ENCODE results near the gene PARD6A.
"Not testable (repeated sequence)": the region's sequence is repeated elsewhere in the genome, so short reads cannot be mapped to it uniquely, and the experiment has no call there.

Gene PARD6A

DNA sequence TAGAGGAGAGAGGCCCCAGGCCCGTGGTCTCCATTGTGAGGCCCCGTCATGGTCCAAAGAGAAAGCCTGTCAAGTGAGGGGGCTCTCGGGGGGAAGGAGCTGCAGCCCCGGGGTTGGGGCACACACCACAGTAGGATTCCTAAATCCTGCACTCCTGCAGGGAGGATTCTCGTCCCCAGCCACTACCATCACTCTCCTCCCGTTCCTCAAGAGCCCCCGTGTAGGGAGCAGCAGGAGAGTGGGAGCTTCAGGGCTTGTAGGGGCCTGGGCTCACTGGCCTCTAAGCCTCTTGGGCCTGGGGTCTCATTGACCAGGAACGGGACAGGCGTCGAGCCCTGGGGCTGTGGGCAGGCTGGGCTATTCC, 6.7 kb downstream of the PARD6A start:
- no peak for DNase-seq (ENCODE audit: low read depth)

DNA sequence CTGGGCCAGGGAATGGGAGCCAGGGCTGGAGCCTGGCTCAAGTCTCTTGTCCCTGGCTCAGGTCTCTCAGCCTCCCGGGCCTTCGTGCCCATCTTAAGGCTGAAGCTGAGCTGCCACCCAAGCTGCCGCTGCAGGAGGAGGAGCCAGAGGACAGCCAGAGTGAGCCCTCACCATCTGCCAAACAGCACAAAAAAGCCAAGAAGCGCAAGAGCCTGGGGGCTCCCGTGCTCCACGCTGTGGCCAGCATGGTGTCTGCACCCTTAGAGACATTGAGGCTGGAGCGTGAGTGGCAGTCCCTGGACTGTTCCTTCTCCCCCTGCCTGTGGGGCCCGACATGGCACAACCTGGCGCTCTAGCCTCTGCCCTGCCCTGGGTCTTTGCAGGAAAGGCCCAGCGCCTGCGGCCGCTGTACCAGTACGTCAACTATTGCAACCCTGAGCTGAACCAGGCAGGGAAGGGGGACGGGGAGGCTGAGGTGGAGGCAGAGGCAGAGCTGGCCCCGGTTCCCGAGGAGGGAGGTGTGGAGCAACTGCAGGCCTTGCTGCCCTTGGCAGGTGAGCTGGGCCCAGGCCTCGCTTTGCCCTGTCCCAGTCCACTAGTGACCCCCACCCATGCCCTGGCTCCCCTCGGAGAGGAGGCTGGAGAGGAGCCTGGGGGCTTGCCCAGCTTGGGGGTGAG, 7.2 kb downstream of the PARD6A start:
- peak; percentile 51 for DNase-seq (ENCODE audit: low read depth)

DNA sequence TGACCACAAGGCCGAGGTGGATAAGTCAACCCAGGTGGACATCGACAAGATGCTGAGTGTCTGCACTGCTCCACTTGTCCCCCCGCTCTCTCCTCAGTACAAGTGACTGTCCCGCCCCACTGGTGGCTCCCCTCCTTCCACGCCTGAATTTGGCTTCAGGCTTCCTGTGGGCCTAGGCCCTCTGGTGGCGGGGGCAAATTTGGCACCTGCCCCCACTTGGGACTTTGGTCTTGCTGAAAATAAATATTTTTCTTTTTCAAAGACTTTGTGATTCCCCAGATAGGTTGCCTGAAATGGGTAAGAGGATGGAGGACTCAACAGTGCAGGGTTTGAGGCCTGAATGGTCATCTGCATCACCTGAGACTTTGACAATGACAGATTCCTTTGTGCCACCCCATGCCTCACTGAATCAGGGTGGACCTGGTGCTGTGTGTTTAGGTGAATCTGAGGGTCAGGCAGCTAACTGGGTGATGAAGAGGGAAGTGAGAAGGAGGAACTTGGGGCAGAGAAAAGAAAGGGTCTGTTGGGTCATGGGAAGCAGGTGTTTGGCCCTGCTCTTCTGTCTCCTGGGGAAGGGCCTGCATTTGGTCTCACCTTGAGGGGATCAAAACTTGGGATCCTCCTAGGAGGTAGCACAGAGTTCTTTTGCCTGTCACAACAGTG, 7.9 kb downstream of the PARD6A start:
- no peak for DNase-seq (ENCODE audit: low read depth)

DNA sequence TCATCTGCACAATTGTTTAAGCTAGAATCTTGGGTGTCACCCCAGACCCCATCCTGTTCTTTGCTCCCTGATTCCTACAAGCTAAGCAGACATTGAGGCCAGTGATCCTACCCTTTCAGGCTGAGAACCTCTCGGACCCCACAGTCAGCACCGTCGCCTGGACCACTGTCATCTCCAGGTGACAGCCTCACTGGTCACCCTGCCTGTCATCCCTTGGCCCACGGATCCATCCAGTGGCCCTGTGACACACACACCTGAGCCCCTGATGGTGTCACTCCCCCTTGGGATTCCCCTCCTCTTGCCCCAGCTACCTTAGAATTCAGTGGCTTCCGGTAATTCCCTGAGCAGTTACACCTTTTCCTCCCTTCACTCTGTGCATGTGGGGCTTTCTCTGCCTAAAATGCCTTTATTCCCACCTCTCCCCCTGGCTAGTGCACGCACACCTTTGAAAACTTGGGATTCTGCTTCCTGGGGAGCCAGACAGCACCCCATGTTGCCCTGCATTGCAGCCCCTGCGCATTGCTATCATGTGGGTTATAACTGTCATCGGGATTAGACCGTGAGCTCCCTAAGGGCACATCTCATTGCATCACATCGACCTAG, 8.8 kb downstream of the PARD6A start:
- DNase-seq (ENCODE audit: low read depth) = no peak

DNA sequence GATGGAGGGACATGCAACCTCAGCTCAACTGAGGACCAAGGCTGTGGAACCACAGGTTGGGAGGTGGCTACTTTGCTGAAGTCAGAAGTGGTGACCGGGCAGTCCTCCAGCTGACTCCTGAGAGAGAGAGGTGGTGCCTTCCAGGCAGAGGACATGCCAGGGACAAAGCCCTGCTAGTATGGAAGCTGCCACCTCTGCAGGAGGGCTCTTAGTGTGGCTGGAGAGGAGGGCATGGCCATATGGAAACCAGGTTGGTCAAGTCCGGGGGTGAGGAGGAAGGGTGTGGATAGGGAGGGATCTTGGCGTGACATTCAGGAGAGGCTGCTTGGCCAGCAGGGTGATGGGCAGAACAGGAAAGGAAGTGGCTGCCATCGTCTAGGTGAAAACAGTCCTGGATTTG, 11.5 kb downstream of the PARD6A start:
- DNase-seq (ENCODE audit: low read depth) = no peak

DNA sequence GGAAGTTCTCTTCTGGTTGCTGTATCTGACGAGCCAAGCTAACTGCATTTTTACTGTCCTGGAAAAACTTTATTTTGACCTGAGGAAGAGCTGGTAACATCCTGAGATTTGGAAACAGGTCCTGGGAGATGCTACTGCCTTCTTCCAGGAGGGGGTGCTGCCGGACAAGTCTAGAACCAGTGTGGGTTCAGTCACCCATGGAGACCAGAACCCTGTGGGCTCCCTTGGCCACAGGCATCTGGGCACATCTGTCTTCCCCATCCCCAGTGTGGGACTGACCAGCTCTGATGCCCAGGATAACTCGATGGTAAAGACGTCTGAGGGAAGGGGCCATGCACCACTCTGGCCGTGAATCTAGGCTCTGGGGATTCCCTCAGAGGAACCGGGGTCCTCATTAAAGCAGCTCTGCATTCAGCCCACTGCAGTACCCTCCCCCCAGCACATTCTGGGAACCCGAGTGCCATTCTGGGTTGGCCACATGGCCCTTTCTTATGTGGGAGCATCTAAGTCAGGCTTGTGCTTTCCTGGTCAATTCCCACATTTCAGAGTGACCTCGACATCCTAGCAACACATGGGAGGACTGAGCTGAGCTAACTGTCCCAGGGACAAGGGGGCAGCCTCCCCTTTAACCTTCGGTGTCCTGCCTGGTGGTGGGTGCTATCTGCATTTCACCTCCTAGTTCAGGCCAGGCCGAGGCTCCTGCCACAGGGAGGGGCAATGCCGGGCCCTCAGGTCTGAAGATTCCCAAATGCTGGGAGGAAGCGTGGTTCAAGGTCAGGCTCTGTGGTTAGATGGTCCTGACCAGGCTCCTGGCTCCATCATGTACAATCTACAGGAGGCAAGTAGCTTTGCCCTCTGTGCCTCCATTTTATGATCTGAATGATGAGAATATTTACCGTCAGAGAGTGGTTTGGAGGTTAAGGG, 12.2 kb downstream of the PARD6A start:
- no peak for DNase-seq (ENCODE audit: low read depth)

DNA sequence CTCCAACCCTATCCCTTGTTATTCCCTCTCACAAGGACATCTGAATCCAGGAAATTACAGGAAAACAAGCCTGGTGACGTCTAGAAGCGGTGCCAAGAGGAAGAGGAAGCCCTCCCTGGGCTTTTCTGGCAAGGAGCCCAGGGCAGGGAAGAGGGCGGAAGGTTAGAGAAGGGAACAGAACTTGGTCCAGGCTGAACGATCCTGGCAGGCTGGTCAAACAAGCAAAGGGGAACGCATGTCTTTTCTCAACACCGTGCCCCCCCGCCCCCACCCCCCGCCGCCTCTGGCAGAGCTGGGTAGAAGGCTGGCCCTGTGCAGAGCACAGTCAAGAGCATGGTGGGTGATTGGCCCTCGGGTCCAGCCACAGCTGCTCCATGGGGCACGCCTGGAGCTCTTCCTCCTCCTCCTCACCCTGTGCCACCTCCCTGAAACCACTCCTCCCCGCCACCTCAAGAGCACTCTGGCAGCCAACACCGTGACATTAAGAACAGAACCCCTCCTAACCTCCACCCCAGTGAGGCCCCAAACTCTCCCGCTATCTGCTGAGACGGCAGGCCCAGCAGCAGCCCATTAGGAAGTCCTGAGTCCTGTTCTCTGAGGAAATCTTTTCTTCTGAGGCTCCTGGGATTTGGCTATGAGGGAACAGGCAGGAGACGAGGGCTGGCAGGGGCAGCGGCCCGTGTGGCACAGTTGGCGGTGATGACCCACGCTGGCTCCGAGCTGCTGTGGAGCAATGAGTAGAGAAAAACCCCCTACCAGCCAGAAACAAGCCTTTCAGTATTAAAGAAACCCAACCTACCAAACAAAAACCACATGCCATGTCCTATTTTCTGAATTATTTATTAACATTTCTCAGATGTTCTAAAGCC, 13.2 kb downstream of the PARD6A start:
- DNase-seq (ENCODE audit: low read depth) = no peak

DNA sequence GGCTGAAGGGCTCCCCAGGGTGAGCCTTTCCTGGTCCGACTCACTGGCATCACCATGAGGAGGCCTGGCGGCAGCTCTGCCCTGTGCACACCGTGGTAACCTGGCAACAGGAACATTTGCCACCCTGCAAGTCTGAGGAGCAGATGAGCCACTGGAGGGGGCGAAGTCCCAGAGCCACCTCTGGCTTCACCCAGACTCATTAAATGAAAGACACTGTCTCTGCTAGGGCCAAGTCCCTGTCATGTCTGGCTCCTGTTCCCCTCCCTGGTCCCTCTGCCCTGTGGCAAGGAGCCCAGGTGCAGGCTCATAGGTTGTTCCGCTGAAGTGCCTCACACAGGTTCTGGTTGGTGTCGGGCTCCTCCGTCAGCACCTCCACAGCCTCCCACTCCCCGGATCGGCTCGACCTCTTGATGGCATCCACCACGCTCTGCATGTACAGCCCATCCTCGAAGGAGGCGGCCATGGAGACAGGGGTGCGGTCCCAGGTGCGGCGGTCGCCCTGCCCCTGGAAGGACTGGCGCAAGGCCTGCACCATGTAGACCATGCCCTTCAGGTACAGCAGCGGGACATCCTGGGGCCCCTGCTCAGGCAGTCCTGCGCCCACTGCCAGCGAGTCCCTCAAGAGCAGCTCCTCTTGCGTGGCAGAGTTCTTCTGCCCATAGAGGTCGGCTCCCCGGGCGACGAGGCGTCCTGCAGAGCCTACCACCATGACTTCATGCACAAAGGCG, 14.3 kb downstream of the PARD6A start:
- DNase-seq (ENCODE audit: low read depth) = no peak

DNA sequence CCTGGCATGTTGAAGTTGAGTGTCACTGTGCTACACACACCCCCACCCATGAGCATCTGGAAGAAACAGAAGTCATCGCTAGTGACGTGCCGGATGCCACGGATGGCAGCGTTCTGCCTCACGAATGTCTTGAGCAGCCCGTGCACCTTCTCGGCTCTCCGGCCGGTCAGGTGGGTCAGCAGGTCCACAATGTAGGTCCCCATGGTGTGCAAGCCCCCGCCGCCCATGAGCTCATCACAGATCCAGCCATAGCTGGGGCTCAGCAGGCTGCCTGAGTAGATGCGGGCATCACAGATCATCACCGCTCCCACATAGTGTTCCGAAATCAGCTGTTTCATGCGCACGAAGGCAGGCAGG, 14.8 kb downstream of the PARD6A start:
- DNase-seq (ENCODE audit: low read depth) = no peak

DNA sequence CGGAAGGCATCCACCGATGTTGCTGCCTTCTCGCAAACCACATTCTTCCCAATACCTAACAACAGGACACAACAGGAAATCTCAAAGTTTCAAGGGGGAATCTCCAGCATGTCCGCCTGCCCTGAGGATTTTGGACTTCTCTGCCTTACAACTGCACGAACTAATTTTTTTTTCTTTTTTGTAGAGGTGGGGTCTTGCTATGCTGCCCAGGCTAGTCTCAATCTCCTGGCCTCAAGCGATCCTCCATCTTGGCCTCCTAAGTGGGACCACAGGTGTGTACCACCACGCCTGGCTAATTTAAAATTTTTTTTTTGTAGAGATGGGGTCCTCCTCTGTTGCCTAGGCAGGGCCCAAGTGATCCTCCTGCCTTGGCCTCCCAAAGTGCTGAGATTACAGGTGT, 15.2 kb downstream of the PARD6A start:
- no peak for DNase-seq (ENCODE audit: low read depth)

DNA sequence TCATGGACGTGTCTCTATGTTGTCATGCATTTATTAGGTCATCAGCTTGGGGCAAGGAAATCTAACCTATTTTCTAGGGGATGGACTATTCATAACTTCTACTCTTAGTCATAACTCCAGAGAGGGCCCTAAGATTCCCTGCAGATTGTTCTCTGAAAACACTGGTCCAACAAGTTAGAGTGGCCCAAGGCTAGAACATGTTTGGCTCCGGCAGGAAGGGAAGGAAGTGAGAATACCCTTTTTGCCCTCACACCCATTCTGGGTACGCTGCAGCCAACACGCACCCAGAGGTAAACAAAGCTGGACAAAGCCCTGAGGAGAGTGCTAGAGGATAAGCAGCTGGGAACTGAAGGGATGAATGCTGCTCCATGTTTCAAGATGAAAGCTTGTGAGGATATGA, 15.8 kb downstream of the PARD6A start:
- no peak for DNase-seq (ENCODE audit: low read depth)

DNA sequence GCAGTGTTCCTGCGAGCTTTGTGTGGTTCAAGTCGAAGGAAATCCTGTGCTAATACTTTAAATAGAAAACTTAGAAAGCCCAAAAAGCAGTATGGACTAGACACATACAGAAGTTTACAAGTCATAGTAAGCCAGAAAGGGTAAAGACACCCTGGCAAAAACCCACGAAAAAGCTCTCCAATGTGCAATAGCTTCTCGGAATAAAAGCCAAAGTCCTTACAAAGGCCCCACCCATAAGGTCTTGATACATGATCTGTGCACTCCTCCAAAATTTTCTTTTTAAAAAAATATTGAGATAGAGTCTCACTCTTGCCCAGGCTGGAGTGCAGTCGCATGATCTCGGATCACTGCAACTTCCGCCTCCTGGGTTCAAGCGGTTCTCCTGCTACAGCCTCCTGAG, 16.2 kb downstream of the PARD6A start:
- no peak for DNase-seq (ENCODE audit: low read depth)

DNA sequence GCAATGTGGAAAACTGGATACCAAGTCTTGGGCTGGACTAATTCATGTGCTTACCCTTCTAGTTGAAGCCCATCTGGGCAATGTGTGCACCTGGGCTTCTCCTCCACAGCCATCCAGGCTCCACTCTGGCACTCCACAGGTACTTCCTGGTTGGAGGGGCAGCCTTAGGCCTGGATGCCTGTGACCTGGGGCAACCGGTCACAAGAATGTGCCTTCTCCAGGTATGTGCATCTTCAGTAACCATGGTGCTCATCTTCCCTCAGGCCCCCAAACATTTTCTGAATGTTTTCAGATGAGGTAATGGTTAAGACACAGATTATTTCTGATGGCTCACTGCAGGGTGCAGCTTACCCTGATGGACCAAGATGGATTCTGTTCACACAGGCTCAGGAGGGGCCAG, 17.0 kb downstream of the PARD6A start:
- no peak for DNase-seq (ENCODE audit: low read depth)

DNA sequence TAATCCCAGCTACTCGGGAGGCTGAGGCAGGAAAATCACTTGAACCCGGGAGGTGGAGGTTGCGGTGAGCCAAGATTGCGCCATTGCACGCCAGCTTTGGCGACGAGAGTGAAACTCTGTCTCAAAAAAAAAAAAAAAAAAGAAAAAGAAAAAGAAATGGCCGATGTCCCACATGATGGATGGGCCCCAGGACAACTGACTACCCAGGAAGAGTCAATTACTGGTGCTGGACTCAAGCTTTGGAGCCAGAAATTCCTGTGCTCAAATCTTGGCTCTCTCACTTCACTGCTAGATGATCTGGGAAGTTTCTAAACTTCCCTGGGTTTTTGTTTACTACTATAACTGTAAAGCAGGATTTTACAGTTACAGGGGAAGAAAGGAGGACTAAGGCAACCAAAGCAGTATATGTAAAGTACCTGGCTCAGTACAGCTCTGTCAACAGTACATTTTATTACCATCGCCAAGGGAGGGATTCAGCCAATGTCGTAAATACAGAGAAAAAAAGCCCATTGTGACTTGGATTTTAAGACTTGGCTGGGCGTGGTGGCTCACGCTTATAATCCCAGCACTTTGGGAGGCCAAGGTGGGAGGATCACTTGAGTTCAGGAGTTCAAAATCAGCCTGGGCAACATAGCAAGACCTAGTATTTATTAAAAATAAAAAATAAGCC, 17.7 kb downstream of the PARD6A start:
- DNase-seq (ENCODE audit: low read depth) = no peak

DNA sequence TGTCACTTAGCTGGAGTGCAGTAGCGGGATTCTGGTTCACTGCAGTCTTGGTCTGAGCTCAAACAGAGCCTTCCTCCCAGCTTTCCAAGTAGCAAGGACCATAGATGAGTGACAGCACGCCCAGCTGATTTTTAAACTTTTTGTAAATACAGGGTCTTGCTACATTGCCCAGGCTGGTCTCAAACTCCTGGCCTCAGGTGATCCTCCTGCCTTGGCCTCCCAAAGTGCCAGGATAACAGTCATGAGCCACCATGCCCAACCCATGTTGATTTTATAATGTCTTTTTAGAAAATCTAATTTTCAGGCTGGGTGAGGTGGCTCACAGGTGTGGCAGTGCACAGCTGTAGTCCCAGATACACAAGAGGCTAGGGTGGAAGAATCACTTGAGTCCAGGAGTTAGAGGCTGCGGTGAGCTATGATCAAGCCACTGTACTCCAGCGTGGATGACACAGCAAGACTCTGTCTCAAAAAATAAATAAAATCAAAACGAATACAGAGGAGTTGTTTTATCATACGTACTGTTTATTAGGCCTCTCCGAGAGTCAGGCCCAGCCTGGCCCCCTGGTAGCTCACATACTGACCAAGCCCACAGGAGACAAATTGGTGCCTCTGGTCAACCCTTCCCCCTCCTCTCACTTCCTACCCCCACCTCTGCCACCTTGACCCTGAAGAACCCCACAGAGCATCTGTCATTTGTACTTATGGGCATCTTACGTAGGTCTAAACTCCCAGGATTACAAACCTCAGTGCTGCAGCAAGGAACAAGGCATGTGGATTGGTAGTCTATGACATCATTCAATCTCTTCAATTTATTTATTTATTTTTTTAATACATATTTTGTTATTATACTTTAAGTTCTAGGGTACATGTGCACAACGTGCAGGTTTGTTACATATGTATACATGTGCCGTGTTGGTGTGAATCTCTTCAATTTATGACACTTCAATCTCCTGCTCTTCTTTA, 19.5 kb downstream of the PARD6A start:
- DNase-seq (ENCODE audit: low read depth) = no peak

DNA sequence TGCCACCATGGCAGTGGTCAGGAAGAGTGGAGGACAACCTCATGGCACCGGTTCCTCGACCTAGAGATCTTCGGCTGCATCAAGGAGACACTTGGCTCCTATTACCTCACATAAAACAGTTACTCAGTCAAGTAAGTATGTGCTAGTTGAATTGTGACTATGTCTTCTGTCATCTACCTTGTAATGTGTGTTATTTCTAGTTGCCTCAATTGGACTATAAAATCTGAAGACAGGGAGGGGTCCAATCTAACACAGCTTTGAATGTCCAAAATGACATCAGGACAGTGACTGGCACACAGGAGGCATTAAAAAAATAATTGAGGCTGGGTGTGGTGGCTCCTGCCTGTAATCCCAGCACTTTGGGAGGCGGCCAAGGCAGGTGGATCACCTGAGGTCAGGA, 23.0 kb downstream of the PARD6A start:
- DNase-seq (ENCODE audit: low read depth) = no peak

DNA sequence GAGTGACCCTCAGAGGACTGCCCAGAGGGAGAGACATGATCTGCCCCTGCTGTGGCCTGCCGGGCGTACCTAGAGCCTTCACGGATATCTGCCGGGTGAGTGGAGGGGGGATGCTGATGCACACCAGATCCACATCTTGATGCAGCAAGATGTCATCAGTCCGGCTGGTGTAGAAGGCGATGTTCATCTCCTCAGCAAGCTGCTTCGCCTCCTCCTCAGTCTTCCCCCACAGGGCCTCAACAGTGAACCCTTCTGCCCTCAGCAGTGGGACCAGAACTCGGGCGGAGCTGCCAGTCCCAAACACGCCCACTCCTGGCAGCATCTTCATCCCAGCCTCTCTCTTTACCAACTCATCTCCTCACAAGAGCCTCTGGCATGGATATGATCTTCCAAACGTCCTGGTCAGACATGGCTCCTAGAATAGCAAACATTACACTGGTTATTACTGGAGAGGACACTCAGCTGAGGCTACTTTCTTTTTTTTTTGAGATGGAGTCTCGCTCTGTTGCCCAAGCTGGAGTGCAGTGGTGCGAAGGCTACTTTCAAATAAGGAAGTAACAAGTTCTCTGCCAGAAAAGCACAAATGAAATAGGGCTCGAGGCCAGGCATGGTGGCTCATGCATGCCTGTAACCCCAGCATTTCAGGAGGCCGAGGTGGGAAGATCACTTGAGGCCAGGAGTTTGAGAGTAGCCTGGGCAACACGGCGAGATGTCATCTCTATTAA, 24.8 kb downstream of the PARD6A start:
- DNase-seq (ENCODE audit: low read depth) = no peak

DNA sequence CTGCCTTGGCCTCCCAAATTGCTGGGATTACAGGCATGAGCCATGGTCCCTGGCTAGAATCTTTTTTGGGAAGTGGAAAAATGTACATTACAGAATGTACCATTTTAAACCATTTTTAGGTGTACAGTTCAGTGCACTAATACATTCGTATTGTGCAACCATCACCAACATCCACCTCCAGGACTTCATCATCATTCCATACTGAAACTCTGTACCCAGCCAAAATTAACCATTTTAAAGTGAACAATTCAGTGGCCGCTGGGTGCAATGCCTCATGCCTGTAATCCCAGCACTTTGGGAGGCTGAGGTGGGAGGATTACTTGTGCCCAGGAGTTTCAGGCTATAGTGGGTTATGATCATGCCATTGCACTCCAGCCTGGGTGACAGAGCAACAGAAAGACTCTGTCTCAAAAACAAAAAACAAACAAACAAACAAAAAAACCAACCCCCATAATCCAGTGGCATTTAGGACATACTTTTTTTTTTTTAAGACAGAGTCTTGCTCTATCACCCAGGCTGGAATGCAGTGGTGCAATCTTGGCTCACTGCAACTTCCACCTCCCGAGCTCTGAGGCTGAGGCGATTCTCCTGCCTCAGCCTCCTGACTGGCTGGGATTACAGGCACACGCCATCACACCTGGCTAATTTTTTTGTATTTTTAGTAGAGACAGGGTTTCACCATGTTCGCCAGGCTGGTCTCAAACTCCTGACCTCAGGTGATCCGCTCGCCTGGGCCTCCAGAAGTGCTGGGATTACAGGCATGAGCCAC, 32.9 kb downstream of the PARD6A start:
- not testable (repeated sequence) for DNase-seq (ENCODE audit: low read depth)

All from stimulated activated CD8-positive, alpha-beta memory T cell treated with anti-CD3 and anti-CD28 coated beads, Interleukin-15, amount 100 ng/mL, for 1 hour (primary cell).